Activated CD4-positive, alpha-beta memory T cell treated with anti-CD3 and anti-CD28 coated beads for 36 hours (primary cell): ENCODE measurements around the gene SPATA46. TPM values are rescaled to one million over a fixed set of nuclear protein-coding genes. Genes with fewer than 3 reads are reported as not detected.

Experiments
- CTCF ChIA-PET: fragments of 350-600 bp; sonication (Branson Sonifier 250); formaldehyde crosslinking; loops from one replicate; lab custom pipeline; 2021; ENCODE audit warnings: antibody characterized with exemption, inconsistent platforms; lab: Charles Lee
- POLR2A ChIA-PET: fragments of 350-600 bp; sonication (Branson Sonifier 250); formaldehyde crosslinking; loops from one replicate; lab custom pipeline; 2021; ENCODE audit warnings: antibody characterized with exemption; lab: Charles Lee
- DNase-seq: peaks from one replicate; pipeline ENCODE4 v3.0.0-alpha.2; 2020
- H3K27ac Mint-ChIP-seq: one replicate; pipeline ENCODE4 v1.8.0; 2021; ENCODE audit warnings: mixed read lengths
- H3K27me3 Mint-ChIP-seq: one replicate; pipeline ENCODE4 v1.8.0; 2021; ENCODE audit warnings: mixed read lengths
- H3K36me3 Mint-ChIP-seq: one replicate; pipeline ENCODE4 v1.8.0; 2021; ENCODE audit warnings: mixed read lengths
- H3K4me1 Mint-ChIP-seq: one replicate; pipeline ENCODE4 v1.8.0; 2021; ENCODE audit warnings: low read depth, mixed read lengths
- H3K4me3 Mint-ChIP-seq: one replicate; pipeline ENCODE4 v1.8.0; 2021; ENCODE audit warnings: mild to moderate bottlenecking, mixed read lengths
- H3K9me3 Mint-ChIP-seq: one replicate; pipeline ENCODE4 v1.8.0; 2021; ENCODE audit warnings: mixed read lengths
- intact Hi-C: fragments of 100-400 bp; cut with micrococcal nuclease; formaldehyde crosslinking; loops from one replicate; pipeline ENCODE4 v1.15.1; 2023
- microRNA-seq: library from miRNA; unstranded; fragments of <30 nt; microRNA quantifications from one replicate; pipeline ENCODE4 v1.2.0, GENCODE V29; 2022; ENCODE audit warnings: borderline number of aligned reads, borderline microRNAs expressed, borderline replicate concordance
- total RNA-seq, 2 experiments: library from RNA; stranded (reverse); gene quantifications; one replicate each; pipeline ENCODE4 v1.2.3, GENCODE V29; 2021

SPATA46 gene
- total RNA-seq, 2 experiments from 2014 or later, result not detected

- no peak overlapping the region for H3K27ac Mint-ChIP-seq
- no peaks in the 10 kb centered on the region for H3K36me3 Mint-ChIP-seq
- CTCF ChIA-PET, result no interaction called here
- peaks cover 15% of the 10 kb centered on the region for H3K27me3 Mint-ChIP-seq
- DNase-seq, result no peak
- no peaks in the 10 kb centered on the region for H3K4me1 Mint-ChIP-seq
- H3K4me3 Mint-ChIP-seq, result no peak overlapping the region
- H3K9me3 Mint-ChIP-seq, result no peaks in the 10 kb centered on the region
- intact Hi-C loops, result no loop called here
- POLR2A ChIA-PET, result no interaction called here
These were observed 39.9 kb downstream of the SPATA46 start for GRCh38 chr1:162336621-162337285.

GRCh38 chr1:162335126-162335525 is 41.5 kb downstream of the SPATA46 start:
- CTCF ChIA-PET, result no interaction called here
- Mint-ChIP-seq H3K27ac (no peak overlapping the region), H3K4me3 (no peak overlapping the region), H3K4me1 (no peaks in the 10 kb centered on the region), H3K36me3 (no peaks in the 10 kb centered on the region), H3K9me3 (no peaks in the 10 kb centered on the region), H3K27me3 (peaks cover 13% of the 10 kb centered on the region)
- no peak for DNase-seq
- POLR2A ChIA-PET, result no interaction called here
- intact Hi-C loops, result no loop called here

DNA sequence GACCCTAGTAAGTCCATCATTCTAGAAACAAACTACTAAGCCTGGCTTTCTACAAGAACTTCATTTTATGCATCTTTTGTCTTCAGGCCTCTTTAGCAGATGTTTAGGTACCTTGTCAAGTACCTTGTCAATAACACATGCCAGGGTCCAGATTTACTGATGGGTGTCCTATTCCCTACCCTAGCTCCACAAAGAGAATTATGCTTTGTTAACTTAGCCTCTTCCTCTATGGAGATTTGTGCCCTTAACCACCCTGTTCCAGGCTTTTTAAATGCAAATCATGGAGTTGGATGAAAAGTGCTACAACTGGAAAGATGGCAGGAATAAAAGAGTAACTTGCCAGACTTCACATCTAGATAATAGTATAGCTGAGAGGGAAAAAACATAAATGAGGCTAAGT is 42.7 kb downstream of the SPATA46 start:
- Mint-ChIP-seq H3K9me3 (no peaks in the 10 kb centered on the region), H3K27ac (no peak overlapping the region), H3K4me3 (no peak overlapping the region), H3K27me3 (peaks cover 13% of the 10 kb centered on the region), H3K36me3 (no peaks in the 10 kb centered on the region), H3K4me1 (no peaks in the 10 kb centered on the region)
- intact Hi-C loops, result no loop called here
- POLR2A ChIA-PET, result no interaction called here
- no peak for DNase-seq
- CTCF ChIA-PET, result no interaction called here

GRCh38 chr1:162329826-162330225 is 46.8 kb downstream of the SPATA46 start:
- POLR2A ChIA-PET, result no interaction called here
- Mint-ChIP-seq H3K4me3 (no peak overlapping the region), H3K27me3 (peaks cover 2% of the 10 kb centered on the region), H3K4me1 (no peaks in the 10 kb centered on the region), H3K36me3 (no peaks in the 10 kb centered on the region), H3K9me3 (no peaks in the 10 kb centered on the region), H3K27ac (no peak overlapping the region)
- intact Hi-C loops, result no loop called here
- no peak for DNase-seq
- CTCF ChIA-PET, result no interaction called here

DNA sequence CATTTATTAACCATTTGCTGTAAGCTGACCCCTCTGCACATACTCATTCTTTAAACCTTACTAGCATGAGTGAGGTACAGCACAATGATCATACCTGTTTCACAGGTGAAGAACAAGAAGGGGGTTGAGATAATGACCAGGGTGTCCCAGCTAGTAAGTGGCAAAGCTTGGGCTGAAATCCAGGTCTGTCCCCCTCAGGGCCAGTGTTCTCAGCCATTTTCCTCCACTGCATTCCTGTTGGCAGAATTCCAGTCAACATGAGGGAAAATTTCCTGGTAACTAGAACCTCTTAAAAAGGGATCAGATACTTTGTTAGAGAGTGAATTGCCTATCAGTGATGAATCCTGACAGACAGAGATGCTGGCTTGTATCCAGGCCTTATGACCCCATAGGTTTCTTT is 48.1 kb downstream of the SPATA46 start:
- H3K27ac Mint-ChIP-seq, result no peak overlapping the region
- POLR2A ChIA-PET, result no interaction called here
- CTCF ChIA-PET, result no interaction called here
- H3K4me1 Mint-ChIP-seq, result no peaks in the 10 kb centered on the region
- intact Hi-C loops, result no loop called here
- H3K27me3 Mint-ChIP-seq, result peaks cover 2% of the 10 kb centered on the region
- no peaks in the 10 kb centered on the region for H3K36me3 Mint-ChIP-seq
- DNase-seq, result no peak
- H3K9me3 Mint-ChIP-seq, result no peaks in the 10 kb centered on the region
- H3K4me3 Mint-ChIP-seq, result no peak overlapping the region

GRCh38 chr1:162327788-162328165 is 48.9 kb downstream of the SPATA46 start:
- no peaks in the 10 kb centered on the region for H3K4me1 Mint-ChIP-seq
- peaks cover 2% of the 10 kb centered on the region for H3K27me3 Mint-ChIP-seq
- H3K36me3 Mint-ChIP-seq, result no peaks in the 10 kb centered on the region
- DNase-seq, result no peak
- CTCF ChIA-PET, result no interaction called here
- POLR2A ChIA-PET, result no interaction called here
- intact Hi-C loops, result no loop called here
- H3K9me3 Mint-ChIP-seq, result no peaks in the 10 kb centered on the region
- no peak overlapping the region for H3K27ac Mint-ChIP-seq
- no peak overlapping the region for H3K4me3 Mint-ChIP-seq

- H3K4me1 Mint-ChIP-seq, result no peaks in the 10 kb centered on the region
- intact Hi-C loops, result no loop called here
- H3K4me3 Mint-ChIP-seq, result no peak overlapping the region
- no peak overlapping the region for H3K27ac Mint-ChIP-seq
- CTCF ChIA-PET, result no interaction called here
- peaks cover 4% of the 10 kb centered on the region for H3K27me3 Mint-ChIP-seq
- no peak for DNase-seq
- POLR2A ChIA-PET, result no interaction called here
- no peaks in the 10 kb centered on the region for H3K9me3 Mint-ChIP-seq
- no peaks in the 10 kb centered on the region for H3K36me3 Mint-ChIP-seq
These were observed 49.4 kb downstream of the SPATA46 start for GRCh38 chr1:162327144-162327787.

DNA sequence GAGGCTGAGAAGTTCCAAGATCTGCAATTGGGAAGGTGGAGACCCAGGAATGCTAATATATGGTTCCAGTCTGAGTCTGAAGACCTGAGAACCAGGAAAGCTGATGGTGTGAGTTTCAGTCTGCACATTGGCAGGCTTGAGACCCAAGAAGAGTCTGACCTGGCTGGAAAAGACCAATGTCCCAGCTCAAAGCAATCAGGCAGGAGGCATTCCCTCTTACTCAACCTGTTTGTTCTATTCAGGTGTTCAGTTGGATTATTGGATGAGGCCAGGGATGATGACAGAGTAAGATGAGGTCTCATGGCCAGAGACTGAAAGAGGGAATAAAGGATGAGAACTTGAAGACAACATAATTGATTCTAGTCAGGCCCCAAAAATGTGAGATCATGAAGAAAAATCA is 50.1 kb downstream of the SPATA46 start:
- Mint-ChIP-seq H3K4me3 (no peak overlapping the region), H3K4me1 (no peaks in the 10 kb centered on the region), H3K36me3 (no peaks in the 10 kb centered on the region), H3K9me3 (no peaks in the 10 kb centered on the region), H3K27me3 (peaks cover 4% of the 10 kb centered on the region), H3K27ac (no peak overlapping the region)
- no peak for DNase-seq
- intact Hi-C loops, result no loop called here
- ChIA-PET CTCF (no interaction called here), POLR2A (no interaction called here)

GRCh38 chr1:162324396-162324795 is 52.3 kb downstream of the SPATA46 start:
- intact Hi-C loops, result no loop called here
- Mint-ChIP-seq H3K4me1 (no peaks in the 10 kb centered on the region), H3K4me3 (no peak overlapping the region), H3K27ac (no peak overlapping the region), H3K9me3 (no peaks in the 10 kb centered on the region), H3K36me3 (no peaks in the 10 kb centered on the region), H3K27me3 (peaks cover 11% of the 10 kb centered on the region)
- no peak for DNase-seq
- CTCF ChIA-PET, result no interaction called here
- POLR2A ChIA-PET, result no interaction called here

Small RNAs within 50 kb of the gene (microRNA-seq; reads per million reads assigned to microRNA genes)
- not detected for gene MIR556

Other genes starting within 250 kb of the SPATA46 start
- gene C1orf226, start 4.9 kb upstream of the SPATA46 start, total RNA-seq, result under 1 TPM; 0.10 to 0.12 TPM
- not detected for gene SH2D1B, start 35.3 kb upstream of the SPATA46 start, total RNA-seq
- gene UHMK1, start 121.0 kb upstream of the SPATA46 start, total RNA-seq, result 10 to 100 TPM; 51.0 to 51.6 TPM
- 10 to 100 TPM; 28.9 to 32.2 TPM for gene UAP1, start 184.9 kb upstream of the SPATA46 start, total RNA-seq